ENCODE data around the gene CRISP2. TPM values are rescaled to one million over a fixed set of nuclear protein-coding genes. Genes with fewer than 3 reads are reported as not detected.

CRISP2 gene
- total RNA-seq, 1 donor from 2014 or later = not detected

DNA sequence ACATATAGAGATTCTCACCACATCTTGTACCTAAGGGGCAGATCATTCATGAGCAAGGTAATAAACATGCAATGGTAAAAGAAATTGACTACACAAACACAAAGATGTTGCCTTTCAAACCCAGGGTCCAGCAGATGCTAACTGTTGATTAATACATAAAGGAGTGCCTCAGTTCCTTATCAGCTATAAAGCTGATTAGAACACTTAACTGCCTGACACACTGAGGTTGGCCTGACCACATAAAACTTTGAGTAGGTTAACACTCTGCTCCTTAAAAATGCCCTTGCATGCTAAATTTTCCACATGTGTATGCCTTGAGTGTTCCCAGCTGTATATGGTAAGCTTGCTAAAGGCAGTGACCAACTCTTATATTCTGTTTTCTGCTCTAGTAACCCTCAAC lies 14.9 kb downstream of the CRISP2 start:
- Mint-ChIP-seq H3K9me3 (peaks cover 6% of the 10 kb centered on the region), H3K27ac (ENCODE audit: unreplicated experiment) (no peak overlapping the region), H3K27me3 (ENCODE audit: low read depth) (peaks cover 7% of the 10 kb centered on the region), H3K36me3 (ENCODE audit: low read depth) (no peaks in the 10 kb centered on the region), H3K4me1 (no peaks in the 10 kb centered on the region), H3K4me3 (no peak overlapping the region)
- DNase-seq (ENCODE audit: low read depth, low spot score) = no peak
- no peak for TF ChIP-seq CTCF (conservative IDR thresholded peaks at IDR 0.05)

DNA sequence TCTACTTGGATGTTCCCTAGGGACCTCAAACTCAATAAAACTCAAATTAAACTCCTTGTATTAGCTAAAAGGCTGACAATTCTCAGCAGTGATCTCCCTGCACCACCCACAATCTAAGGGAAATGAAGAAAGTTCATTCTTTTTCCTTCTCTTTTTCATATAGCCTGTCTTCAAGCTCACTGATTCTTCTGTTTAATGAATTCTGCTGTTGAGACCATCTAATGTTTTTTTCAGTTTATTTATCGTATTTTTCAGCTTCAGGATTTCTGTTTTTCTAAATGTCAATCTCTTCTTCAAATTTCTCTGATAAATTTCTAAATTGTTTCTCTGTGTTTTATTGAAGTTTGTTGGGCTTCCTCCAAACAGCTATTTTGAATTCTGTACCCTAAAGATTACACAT lies 19.8 kb downstream of the CRISP2 start:
- Mint-ChIP-seq H3K4me3 (no peak overlapping the region), H3K27ac (ENCODE audit: unreplicated experiment) (no peak overlapping the region), H3K4me1 (no peaks in the 10 kb centered on the region), H3K36me3 (ENCODE audit: low read depth) (no peaks in the 10 kb centered on the region), H3K27me3 (ENCODE audit: low read depth) (peaks cover 2% of the 10 kb centered on the region), H3K9me3 (no peaks in the 10 kb centered on the region)
- DNase-seq (ENCODE audit: low read depth, low spot score) = no peak
- no peak for TF ChIP-seq CTCF (conservative IDR thresholded peaks at IDR 0.05)

GRCh38 chr6:49692534-49692933 lies 20.8 kb downstream of the CRISP2 start:
- TF ChIP-seq CTCF (conservative IDR thresholded peaks at IDR 0.05) = no peak
- H3K27me3 Mint-ChIP-seq (ENCODE audit: low read depth) = peaks cover 2% of the 10 kb centered on the region
- H3K4me1 Mint-ChIP-seq = no peaks in the 10 kb centered on the region
- no peaks in the 10 kb centered on the region for H3K36me3 Mint-ChIP-seq (ENCODE audit: low read depth)
- H3K9me3 Mint-ChIP-seq = no peaks in the 10 kb centered on the region
- no peak overlapping the region for H3K27ac Mint-ChIP-seq (ENCODE audit: unreplicated experiment)
- no peak for DNase-seq (ENCODE audit: low read depth, low spot score)
- H3K4me3 Mint-ChIP-seq = no peak overlapping the region

- H3K4me3 Mint-ChIP-seq = no peak overlapping the region
- H3K9me3 Mint-ChIP-seq = no peaks in the 10 kb centered on the region
- H3K27ac Mint-ChIP-seq (ENCODE audit: unreplicated experiment) = no peak overlapping the region
- no peaks in the 10 kb centered on the region for H3K4me1 Mint-ChIP-seq
- H3K27me3 Mint-ChIP-seq (ENCODE audit: low read depth) = peaks cover 5% of the 10 kb centered on the region
- H3K36me3 Mint-ChIP-seq (ENCODE audit: low read depth) = no peaks in the 10 kb centered on the region
- TF ChIP-seq CTCF (conservative IDR thresholded peaks at IDR 0.05) = no peak
- DNase-seq (ENCODE audit: low read depth, low spot score) = no peak
Measured at GRCh38 chr6:49676671-49677281, 36.6 kb downstream of the CRISP2 start.

DNA sequence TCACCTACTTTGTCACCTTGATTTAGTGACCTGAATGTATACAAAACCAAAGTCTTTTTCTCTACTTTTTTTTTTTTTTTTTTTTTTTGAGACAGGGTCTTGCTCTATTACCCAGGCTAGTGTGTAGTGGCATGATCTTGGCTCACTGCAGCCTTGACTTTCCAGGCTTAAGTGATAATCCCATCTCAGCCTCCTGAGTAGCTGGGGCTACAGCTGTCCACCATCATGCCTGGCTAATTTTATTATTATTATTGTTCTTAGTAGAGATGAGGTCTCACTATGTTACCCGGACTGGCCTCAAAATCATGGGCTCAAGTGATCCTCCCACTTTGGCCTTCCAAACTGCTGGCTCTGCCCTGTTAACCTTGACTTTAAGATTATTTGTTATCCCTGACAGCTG lies 37.5 kb downstream of the CRISP2 start:
- H3K27me3 Mint-ChIP-seq (ENCODE audit: low read depth) = peaks cover 3% of the 10 kb centered on the region
- no peak for DNase-seq (ENCODE audit: low read depth, low spot score)
- H3K4me1 Mint-ChIP-seq = no peaks in the 10 kb centered on the region
- H3K4me3 Mint-ChIP-seq = no peak overlapping the region
- H3K27ac Mint-ChIP-seq (ENCODE audit: unreplicated experiment) = no peak overlapping the region
- no peak for TF ChIP-seq CTCF (conservative IDR thresholded peaks at IDR 0.05)
- no peaks in the 10 kb centered on the region for H3K36me3 Mint-ChIP-seq (ENCODE audit: low read depth)
- H3K9me3 Mint-ChIP-seq = peaks cover 5% of the 10 kb centered on the region
